Stimulated activated CD8-positive, alpha-beta memory T cell treated with anti-CD3 and anti-CD28 coated beads, Interleukin-15, amount 100 ng/mL, for 24 hours (primary cell): Measurements from ENCODE around the gene ZNF568.
A peak's percentile ranks its signal among the peaks of the same experiment; 100 is the strongest.

Experiments used
- DNase-seq: peaks from one replicate; pipeline ENCODE4 v3.0.0-alpha.2; 2020; ENCODE audit warnings: low read depth

The ZNF568 gene

GRCh38 chr19:36915992-36916830 is at the start of gene ZNF568, which contains the start of gene ZNF829:
Gene ZNF568, plus strand, starts transcription at chr19:36916332. Its CDS starts 6,439 bp downstream, at chr19:36922771.
Gene ZNF829, minus strand, starts transcription at chr19:36916291. Its CDS starts 1,124 bp downstream, at chr19:36915167.
- peak; percentile 78 for DNase-seq

GRCh38 chr19:36876993-36877938 is 38.9 kb upstream of the ZNF568 start:
- no peak for DNase-seq

GRCh38 chr19:36891768-36892357 is 24.3 kb upstream of the ZNF568 start:
- no peak for DNase-seq

- DNase-seq = no peak
These were observed 21.2 kb upstream of the ZNF568 start for GRCh38 chr19:36894849-36895383.

GRCh38 chr19:36898422-36898821 is 17.7 kb upstream of the ZNF568 start:
- DNase-seq = no peak

GRCh38 chr19:36916991-36917390 is 859 bp downstream of the ZNF568 start:
- DNase-seq = no peak

GRCh38 chr19:36918090-36918489 is 2.0 kb downstream of the ZNF568 start:
- DNase-seq = no peak

- no peak for DNase-seq
These were observed 15.6 kb downstream of the ZNF568 start for GRCh38 chr19:36931684-36932083.

- no peak for DNase-seq
These were observed 23.0 kb downstream of the ZNF568 start for GRCh38 chr19:36939153-36939552.

GRCh38 chr19:36950335-36951119 is 34.4 kb downstream of the ZNF568 start:
- no peak for DNase-seq

GRCh38 chr19:36962346-36962745 is 46.2 kb downstream of the ZNF568 start:
- no peak for DNase-seq

GRCh38 chr19:36963280-36963679 is 47.1 kb downstream of the ZNF568 start:
- DNase-seq = no peak

GRCh38 chr19:36972571-36972970 is 56.4 kb downstream of the ZNF568 start:
- DNase-seq = peak; percentile 1

- peak; percentile 37 for DNase-seq
These were observed 57.1 kb downstream of the ZNF568 start for GRCh38 chr19:36973021-36973843.

GRCh38 chr19:36973844-36974195 is 57.7 kb downstream of the ZNF568 start:
- DNase-seq = no peak

GRCh38 chr19:36986131-36986530 is 70.0 kb downstream of the ZNF568 start:
- DNase-seq = no peak

- DNase-seq = no peak
These were observed 70.5 kb downstream of the ZNF568 start for GRCh38 chr19:36986601-36987000.

GRCh38 chr19:36987091-36987490 is 71.0 kb downstream of the ZNF568 start:
- no peak for DNase-seq

GRCh38 chr19:36997152-36997842 is 81.2 kb downstream of the ZNF568 start:
- DNase-seq = no peak

- DNase-seq = no peak
These were observed 81.7 kb downstream of the ZNF568 start for GRCh38 chr19:36997843-36998235.
